Uterus (tissue), 4 donors: ENCODE measurements around the gene ZNF474. TPM values are rescaled to one million over a fixed set of nuclear protein-coding genes. Genes with fewer than 3 reads are reported as not detected.

ENCODE experiments used
- DNase-seq, 2 donors: peaks; one replicate each; pipeline ENCODE4 v3.0.0-alpha.2; 2019 to 2020
- H3K27ac ChIP-seq, 2 donors: fragments of 200-600 bp; sonication (generic); 1 replicate in 1 of 2; 2 replicates in 1 of 2; pipeline ENCODE4 v1.5.1; 2016 to 2018
- H3K27me3 ChIP-seq, 2 donors: fragments of 200-600 bp; sonication (generic); one replicate each; pipeline ENCODE4 v1.5.1; 2018 to 2019; ENCODE audit warnings: control low read depth in 1 of 2
- H3K36me3 ChIP-seq, 2 donors: fragments of 200-600 bp; sonication (generic); one replicate each; pipeline ENCODE4 v1.5.1; 2019; ENCODE audit warnings: control low read depth in 1 of 2
- H3K4me1 ChIP-seq, 2 donors: fragments of 200-600 bp; sonication (generic); one replicate each; pipeline ENCODE4 v1.5.1; 2018 to 2019; ENCODE audit warnings: control low read depth in 1 of 2
- H3K4me3 ChIP-seq, 2 donors: fragments of 200-600 bp; sonication (generic); 1 replicate in 1 of 2; 2 replicates in 1 of 2; pipeline ENCODE4 v1.5.1; 2018 to 2019; ENCODE audit warnings: mild to moderate bottlenecking in 1 of 2
- H3K9me3 ChIP-seq, 2 donors: fragments of 200-600 bp; sonication (generic); one replicate each; pipeline ENCODE4 v1.5.1; 2019; ENCODE audit warnings: control low read depth in 1 of 2
- POLR2A ChIP-seq, 2 donors: fragments of 450-650 bp; IDR thresholded peaks; one replicate each; pipeline ENCODE4 v1.6.1; 2016; ENCODE audit warnings: antibody characterized with exemption in 2 of 2, mild to moderate bottlenecking in 1 of 2, moderate library complexity in 1 of 2
- intact Hi-C: fragments of 100-400 bp; cut with DNase I; formaldehyde crosslinking; loops from one replicate; pipeline ENCODE4 v1.15.1; 2023; ENCODE audit warnings: low total_unique reads
- total RNA-seq, 4 donors: library from RNA; depleted of rRNA in 3 of 4; stranded (reverse); fragments of >200 nt in 3 of 4; gene quantifications; one replicate each; pipeline versions ENCODE4 v1.1.0 to v1.2.4, GENCODE V29; 2014 to 2023
- TF ChIP-seq, protein P1 (sequence below), 4 experiments: fragments of 200-600 bp in 2 of 4; fragments of 450-650 bp in 2 of 4; sonication (generic) in 2 of 4; IDR thresholded peaks; one replicate each; pipeline ENCODE4 v1.5.1; 2016 to 2019; ENCODE audit warnings: antibody characterized with exemption in 4 of 4, mild to moderate bottlenecking in 2 of 4, moderate library complexity in 1 of 4
- donor health status: DM: yes; HTN: yes; CAD: no.

The ZNF474 gene
- total RNA-seq, 4 donors from 2014 or later, result 0.37 to 1.1 TPM; not detected in 2

- Histone ChIP-seq H3K4me3 (no peak overlapping the region), H3K27me3 (no peaks in the 10 kb centered on the region), H3K4me1 (peaks cover 4 to 11% of the 10 kb centered on the region in 2 donors), H3K27ac (peak overlapping the region; percentile 39 to 69), H3K36me3 (no peaks in the 10 kb centered on the region), H3K9me3 (no peaks in the 10 kb centered on the region)
- intact Hi-C loops, result no loop called here
- no peak for DNase-seq
- TF ChIP-seq, protein P1, sequence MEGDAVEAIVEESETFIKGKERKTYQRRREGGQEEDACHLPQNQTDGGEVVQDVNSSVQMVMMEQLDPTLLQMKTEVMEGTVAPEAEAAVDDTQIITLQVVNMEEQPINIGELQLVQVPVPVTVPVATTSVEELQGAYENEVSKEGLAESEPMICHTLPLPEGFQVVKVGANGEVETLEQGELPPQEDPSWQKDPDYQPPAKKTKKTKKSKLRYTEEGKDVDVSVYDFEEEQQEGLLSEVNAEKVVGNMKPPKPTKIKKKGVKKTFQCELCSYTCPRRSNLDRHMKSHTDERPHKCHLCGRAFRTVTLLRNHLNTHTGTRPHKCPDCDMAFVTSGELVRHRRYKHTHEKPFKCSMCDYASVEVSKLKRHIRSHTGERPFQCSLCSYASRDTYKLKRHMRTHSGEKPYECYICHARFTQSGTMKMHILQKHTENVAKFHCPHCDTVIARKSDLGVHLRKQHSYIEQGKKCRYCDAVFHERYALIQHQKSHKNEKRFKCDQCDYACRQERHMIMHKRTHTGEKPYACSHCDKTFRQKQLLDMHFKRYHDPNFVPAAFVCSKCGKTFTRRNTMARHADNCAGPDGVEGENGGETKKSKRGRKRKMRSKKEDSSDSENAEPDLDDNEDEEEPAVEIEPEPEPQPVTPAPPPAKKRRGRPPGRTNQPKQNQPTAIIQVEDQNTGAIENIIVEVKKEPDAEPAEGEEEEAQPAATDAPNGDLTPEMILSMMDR (IDR thresholded peaks at IDR 0.05), result no peak
- TF ChIP-seq POLR2A (IDR thresholded peaks at IDR 0.05), result no peak
Observed at GRCh38 chr5:122183788-122184170, 54.4 kb downstream of the ZNF474 start.

GRCh38 chr5:122184676-122185255 is 55.4 kb downstream of the ZNF474 start:
- H3K9me3 ChIP-seq, result no peaks in the 10 kb centered on the region
- H3K27ac ChIP-seq, result no peak overlapping the region
- H3K36me3 ChIP-seq, result no peaks in the 10 kb centered on the region
- H3K4me1 ChIP-seq, result peaks cover 4 to 11% of the 10 kb centered on the region in 2 donors
- no peak for TF ChIP-seq POLR2A (IDR thresholded peaks at IDR 0.05)
- TF ChIP-seq, protein P1 (IDR thresholded peaks at IDR 0.05), result no peak
- intact Hi-C loops, result no loop called here
- no peak for DNase-seq
- no peak overlapping the region for H3K4me3 ChIP-seq
- H3K27me3 ChIP-seq, result no peaks in the 10 kb centered on the region

DNA sequence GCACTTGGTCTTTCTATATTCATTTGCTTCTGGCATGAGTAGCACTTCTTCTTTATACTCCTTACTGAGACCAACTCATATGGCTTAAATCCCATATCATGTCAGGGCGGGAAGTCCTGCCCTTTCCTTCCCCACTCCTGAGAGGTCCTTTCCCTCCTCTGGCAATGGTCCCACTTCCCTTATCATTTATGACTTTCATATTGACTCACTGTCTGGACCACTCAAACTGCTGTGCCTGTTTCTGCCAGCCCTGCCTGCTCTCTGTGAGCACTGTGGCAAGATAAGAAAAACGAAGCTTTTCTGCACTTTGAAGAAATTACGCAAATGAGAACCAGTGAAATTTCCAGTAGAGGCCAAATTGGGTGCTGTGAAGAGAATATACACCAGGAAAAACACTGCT is 58.1 kb downstream of the ZNF474 start:
- Histone ChIP-seq H3K27me3 (no peaks in the 10 kb centered on the region), H3K27ac (no peak overlapping the region), H3K9me3 (no peaks in the 10 kb centered on the region), H3K4me3 (no peak overlapping the region), H3K4me1 (peaks cover 4 to 11% of the 10 kb centered on the region in 2 donors), H3K36me3 (no peaks in the 10 kb centered on the region)
- intact Hi-C loops, result no loop called here
- TF ChIP-seq, protein P1 (IDR thresholded peaks at IDR 0.05), result no peak
- no peak for TF ChIP-seq POLR2A (IDR thresholded peaks at IDR 0.05)
- DNase-seq, result no peak

- no peaks in the 10 kb centered on the region for H3K9me3 ChIP-seq
- intact Hi-C loops, result no loop called here
- no peak for DNase-seq
- TF ChIP-seq, protein P1 (IDR thresholded peaks at IDR 0.05), result no peak
- TF ChIP-seq POLR2A (IDR thresholded peaks at IDR 0.05), result no peak
- no peaks in the 10 kb centered on the region for H3K4me1 ChIP-seq
- H3K36me3 ChIP-seq, result no peaks in the 10 kb centered on the region
- no peak overlapping the region for H3K4me3 ChIP-seq
- H3K27ac ChIP-seq, result no peak overlapping the region
- no peaks in the 10 kb centered on the region for H3K27me3 ChIP-seq
Observed at GRCh38 chr5:122190156-122190555, 60.8 kb downstream of the ZNF474 start.

DNA sequence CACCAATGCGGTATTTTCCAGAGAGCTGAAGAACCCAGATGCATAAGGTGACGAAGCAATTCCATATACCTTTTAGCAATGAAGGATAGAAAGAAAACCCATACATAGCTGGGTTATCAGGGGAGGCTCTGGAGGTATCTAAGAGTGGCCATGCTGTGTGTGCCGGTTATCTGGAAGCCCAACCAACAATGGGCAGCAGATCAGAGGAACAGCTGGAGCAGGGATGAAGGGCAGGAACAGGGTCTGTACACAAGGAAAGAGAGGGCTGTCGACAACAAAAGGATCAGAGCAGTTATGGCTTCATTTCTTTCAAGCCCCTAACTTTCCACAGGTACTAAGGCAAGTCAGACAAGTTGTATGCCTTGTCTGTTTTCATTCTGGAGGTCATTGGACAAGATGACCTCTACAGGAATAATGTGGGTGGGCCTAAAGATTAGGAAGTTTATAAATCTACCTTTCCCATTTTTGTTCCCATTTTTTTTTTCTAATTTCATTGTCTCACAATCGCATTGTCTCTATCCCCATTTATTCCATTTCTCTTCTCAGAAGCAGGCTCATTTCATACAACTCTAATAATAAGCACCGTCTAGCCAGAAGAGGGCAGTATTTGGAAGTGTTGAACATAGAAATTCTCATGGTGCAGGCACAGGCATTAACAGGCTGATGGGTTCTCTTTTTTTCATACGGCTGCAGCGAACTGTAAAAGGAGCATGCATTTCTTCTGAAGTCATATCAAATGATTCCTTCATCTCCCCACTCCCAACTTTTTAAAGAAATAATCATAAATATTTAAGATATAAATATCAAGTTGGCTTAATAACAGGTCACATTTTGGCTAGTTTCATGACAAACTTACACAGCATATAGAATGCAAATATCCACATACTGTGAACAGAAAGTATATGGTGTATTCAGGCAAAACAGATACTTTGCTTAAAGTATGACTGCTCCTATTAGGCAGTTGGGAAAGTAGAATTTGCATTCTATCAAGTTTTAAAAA is 63.5 kb downstream of the ZNF474 start:
- Histone ChIP-seq H3K27me3 (no peaks in the 10 kb centered on the region), H3K4me3 (no peak overlapping the region), H3K4me1 (no peaks in the 10 kb centered on the region), H3K27ac (no peak overlapping the region), H3K36me3 (no peaks in the 10 kb centered on the region), H3K9me3 (no peaks in the 10 kb centered on the region)
- peak in 1 of 2 donors; percentile 58 for DNase-seq
- intact Hi-C loops, result no loop called here
- TF ChIP-seq, protein P1 (IDR thresholded peaks at IDR 0.05), result peak; percentile 67 to 69 (median 68)
- TF ChIP-seq POLR2A (IDR thresholded peaks at IDR 0.05), result no peak
